Stimulated activated CD4-positive, alpha-beta T cell treated with anti-CD3 and anti-CD28 coated beads, Interleukin-12 subunit alpha, Interleukin-12 subunit beta, amount 100 ng/mL, for 48 hours (primary cell): ENCODE measurements around the gene KLHL30.

ENCODE experiments used
- DNase-seq, 3 donors: peaks; one replicate each; pipeline ENCODE4 v3.0.0-alpha.2; 2020; ENCODE audit warnings: low read depth in 2 of 3, low spot score in 1 of 3

Gene KLHL30

GRCh38 chr2:238173692-238174091, 35.2 kb downstream of the KLHL30 start:
- no peak for DNase-seq

DNA sequence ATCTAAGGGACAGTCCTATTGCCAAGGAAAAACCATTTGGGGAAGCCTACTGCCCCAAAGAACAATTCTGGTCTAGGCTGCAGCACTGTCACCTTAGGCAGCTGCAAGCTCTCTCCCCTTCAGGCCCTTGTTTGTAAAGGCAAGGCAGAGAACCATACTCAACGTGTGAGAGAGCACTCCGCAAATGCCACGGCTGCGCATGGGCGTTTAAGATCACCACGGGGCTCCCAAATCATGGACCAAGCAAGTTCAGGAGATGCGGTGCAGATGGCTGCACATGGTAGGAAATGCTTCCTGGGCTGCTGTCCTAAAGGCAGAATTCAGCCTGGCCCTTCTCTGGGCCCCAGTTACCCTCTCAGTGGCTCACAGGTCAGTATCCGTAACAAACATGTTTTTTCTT, 35.8 kb downstream of the KLHL30 start:
- no peak for DNase-seq

GRCh38 chr2:238174701-238175100, 36.2 kb downstream of the KLHL30 start:
- DNase-seq = no peak

DNA sequence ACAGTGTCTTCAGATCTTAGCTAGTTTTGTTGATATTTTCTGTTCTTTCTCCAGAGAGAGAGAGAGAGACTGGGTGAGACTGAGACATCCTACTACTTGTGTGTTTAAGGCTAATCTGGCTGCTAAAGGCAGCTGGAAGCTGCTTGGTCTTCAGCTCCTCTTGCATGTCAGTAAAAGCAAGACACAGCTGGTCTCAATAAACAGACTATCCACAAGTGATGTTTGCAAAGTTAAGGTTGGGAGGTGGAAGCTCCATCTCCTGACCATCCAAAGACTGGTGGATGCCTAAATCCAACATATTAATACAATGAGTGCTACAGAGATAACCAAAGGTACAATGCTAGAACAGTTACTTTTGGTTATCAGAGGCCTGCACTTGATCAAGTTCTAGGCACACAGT, 38.1 kb downstream of the KLHL30 start:
- no peak for DNase-seq

- DNase-seq = no peak
These were observed 42.1 kb downstream of the KLHL30 start for GRCh38 chr2:238180554-238180953.

DNA sequence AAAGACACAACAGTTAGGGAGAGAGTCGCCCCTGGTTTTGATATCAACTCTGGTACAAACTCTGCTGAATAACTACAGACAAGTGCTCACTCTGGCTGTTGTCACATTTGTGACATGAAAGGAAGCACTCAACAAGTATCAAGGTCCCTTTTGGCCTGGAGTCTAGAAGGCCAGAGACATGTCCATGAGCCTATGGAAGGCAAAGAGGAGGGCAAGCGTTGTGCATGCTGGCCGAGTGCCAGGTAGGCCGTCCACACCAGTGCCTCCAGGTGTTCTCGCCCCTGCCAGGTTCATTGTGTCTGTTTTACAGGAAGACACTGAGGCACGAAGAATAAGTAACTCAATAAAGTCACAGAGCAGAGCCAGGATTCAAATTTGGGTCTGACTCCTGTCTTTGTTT, 43.9 kb downstream of the KLHL30 start:
- DNase-seq = no peak

DNA sequence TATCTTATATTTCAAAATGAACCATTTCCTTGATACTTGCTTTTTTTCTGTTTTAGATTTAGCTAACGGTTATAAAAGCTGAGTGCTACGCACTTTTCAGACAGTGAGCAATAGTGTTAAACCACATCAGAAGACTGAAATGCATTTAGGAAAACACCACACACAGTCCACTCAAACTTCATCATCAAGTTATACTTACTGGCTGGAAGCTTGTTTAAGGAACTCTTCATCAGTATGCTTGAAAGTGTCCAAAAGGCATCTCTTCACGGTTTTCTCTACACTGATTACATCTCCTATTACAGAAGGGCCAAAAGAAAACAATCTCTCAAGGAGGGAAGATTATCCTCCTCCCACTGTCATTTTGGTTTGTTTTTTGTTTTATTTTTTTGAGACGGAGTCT, 45.4 kb downstream of the KLHL30 start:
- no peak for DNase-seq

- DNase-seq = no peak
These were observed 49.4 kb downstream of the KLHL30 start for GRCh38 chr2:238187618-238188548.

DNA sequence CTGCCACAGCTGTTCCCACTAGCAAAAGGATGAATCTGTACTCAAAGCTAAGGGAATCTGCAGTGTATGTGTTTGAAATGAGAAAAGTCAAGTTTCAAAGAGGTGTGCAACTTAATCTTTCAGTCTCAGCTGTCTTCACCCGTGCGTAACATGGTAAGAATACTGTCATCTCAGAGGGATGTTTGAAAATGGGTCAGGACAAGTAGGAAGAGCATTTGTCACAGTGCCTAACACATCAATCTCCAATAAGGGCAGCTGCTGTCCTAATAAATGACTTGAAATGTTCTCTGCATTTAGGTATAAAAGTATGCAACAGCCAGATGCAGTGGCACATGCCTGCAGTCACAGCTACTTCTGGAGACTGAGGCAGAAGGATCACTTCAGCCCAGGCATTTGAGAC, 52.0 kb downstream of the KLHL30 start:
- no peak for DNase-seq
